ENCODE results near the gene BID. TPM values are rescaled to one million over a fixed set of nuclear protein-coding genes. Genes with fewer than 3 reads are reported as not detected.

The BID gene
- total and polyA plus RNA-seq, 2 of the 4 experiments (the other 2 are of a cell fraction): 69.5 to 240 TPM

DNA sequence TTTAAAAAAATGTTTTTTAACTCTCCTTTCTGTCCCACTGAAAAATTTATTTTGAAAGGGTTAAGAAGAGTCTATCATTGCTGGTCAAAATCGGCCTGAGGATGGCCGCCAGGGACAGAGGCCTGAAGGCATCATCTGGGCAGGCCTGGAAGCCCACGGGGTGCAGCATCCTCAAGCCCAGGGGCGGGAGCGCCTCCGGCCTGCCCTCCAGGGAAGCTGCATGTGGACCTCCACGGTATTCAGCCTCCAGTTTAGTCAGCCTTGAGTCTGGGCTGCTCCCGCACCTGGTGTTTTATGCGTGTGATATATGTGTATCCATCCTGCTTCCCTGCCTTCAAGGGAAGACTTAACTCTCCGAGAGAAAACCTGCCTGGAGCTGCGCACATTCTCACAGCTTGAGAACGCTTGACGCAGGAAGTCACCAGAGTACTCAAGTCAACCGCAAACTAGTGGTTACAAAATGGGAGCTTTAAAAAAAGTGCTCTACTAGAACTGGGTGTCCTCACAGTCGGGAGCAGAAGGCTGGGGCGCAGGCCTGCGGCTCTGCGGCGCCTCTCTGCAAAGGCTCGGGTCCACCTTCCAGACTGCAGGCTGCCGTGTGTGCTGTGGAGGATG lies 13.6 kb upstream of the BID start:
- Histone ChIP-seq H2BK120ac (ENCODE audit: low read depth, low read length) (no peak overlapping the region), H2AK5ac (ENCODE audit: low read depth, low read length) (no peak overlapping the region), H2AFZ (replicated peaks; ENCODE audit: low read length, poor library complexity) (no peak overlapping the region), H3K18ac (ENCODE audit: low read depth, low read length) (no peak overlapping the region), H2BK15ac (ENCODE audit: low read depth, low read length) (no peak overlapping the region), H3K36me3 (ENCODE audit: control insufficient read depth, insufficient read depth, low read length) (peaks cover 21% of the 10 kb centered on the region), H3K4me2 (ENCODE audit: low read depth, low read length) (no peak overlapping the region), H3K56ac (ENCODE audit: extremely low read depth, insufficient read depth, low read length) (no peak overlapping the region), H2AK9ac (replicated peaks; ENCODE audit: low read depth, low read length, poor library complexity) (no peak overlapping the region), H3K27ac (ENCODE audit: insufficient read depth, low read length) (no peak overlapping the region), H4K5ac (ENCODE audit: low read depth, low read length) (no peak overlapping the region), H2BK5ac (ENCODE audit: low read depth, low read length, poor library complexity, severe bottlenecking) (no peak overlapping the region), H3K9me3 (ENCODE audit: control insufficient read depth, insufficient read depth, low read length) (no peaks in the 10 kb centered on the region), H3K4me1 (ENCODE audit: control insufficient read depth, insufficient read depth, low read length) (no peaks in the 10 kb centered on the region), H3K4me3 (ENCODE audit: insufficient read depth, low read depth, low read length) (no peak overlapping the region), H4K91ac (ENCODE audit: insufficient read depth, low read depth, low read length) (no peak overlapping the region), H3K79me1 (ENCODE audit: low read depth in 1 of 2, low read length in 2 of 2) (no peaks in the 10 kb centered on the region), H4K8ac (ENCODE audit: low read depth in 2 of 2, low read length in 2 of 2) (no peak overlapping the region), H3K9me1 (ENCODE audit: insufficient read depth, low read length) (peaks cover 3% of the 10 kb centered on the region; the same call in 1 of the 2 replicates), H3K27me3 (ENCODE audit: control insufficient read depth, insufficient read depth, low read length) (no peaks in the 10 kb centered on the region), H3K9ac (ENCODE audit: low read depth, low read length) (no peak overlapping the region), H3K23ac (ENCODE audit: low read depth, low read length) (no peak overlapping the region), H3K14ac (replicated peaks; ENCODE audit: low read depth, low read length) (no peak overlapping the region), H3K4ac (ENCODE audit: low read depth, low read length) (no peak overlapping the region), H2BK20ac (ENCODE audit: low read depth, low read length) (no peak overlapping the region), H4K20me1 (ENCODE audit: insufficient read depth, low read length) (no peaks in the 10 kb centered on the region)
- BruUV-seq (replicated peaks): TSS peak; percentile 52
- ChIA-PET CTCF (interaction anchor here (0.6 kb wide), 1 partner anchor 19 kb away, joined by 3 read pairs; no protein-coding TSS in a partner anchor), POLR2A (ENCODE audit: unreplicated experiment) (no interaction called here)
- DNase-seq (no peak), ATAC-seq (ENCODE audit: low read depth) (no peak)
- in situ Hi-C loops (cut with MboI; ENCODE audit: low sequenced_read_pairs) (no loop called here), dilution Hi-C loops (cut with HindIII; ENCODE audit: low sequenced_read_pairs, unreplicated experiment) (no loop called here), intact Hi-C loops (cut with micrococcal nuclease) (loop anchor here (10.0 kb wide), 1 partner anchor 233 kb away; no protein-coding TSS in a partner anchor)
- TF ChIP-seq RCOR1 (IDR thresholded peaks at IDR 0.05; ENCODE audit: insufficient replicate concordance, low read length): no peak
- TF ChIP-seq, protein P1, sequence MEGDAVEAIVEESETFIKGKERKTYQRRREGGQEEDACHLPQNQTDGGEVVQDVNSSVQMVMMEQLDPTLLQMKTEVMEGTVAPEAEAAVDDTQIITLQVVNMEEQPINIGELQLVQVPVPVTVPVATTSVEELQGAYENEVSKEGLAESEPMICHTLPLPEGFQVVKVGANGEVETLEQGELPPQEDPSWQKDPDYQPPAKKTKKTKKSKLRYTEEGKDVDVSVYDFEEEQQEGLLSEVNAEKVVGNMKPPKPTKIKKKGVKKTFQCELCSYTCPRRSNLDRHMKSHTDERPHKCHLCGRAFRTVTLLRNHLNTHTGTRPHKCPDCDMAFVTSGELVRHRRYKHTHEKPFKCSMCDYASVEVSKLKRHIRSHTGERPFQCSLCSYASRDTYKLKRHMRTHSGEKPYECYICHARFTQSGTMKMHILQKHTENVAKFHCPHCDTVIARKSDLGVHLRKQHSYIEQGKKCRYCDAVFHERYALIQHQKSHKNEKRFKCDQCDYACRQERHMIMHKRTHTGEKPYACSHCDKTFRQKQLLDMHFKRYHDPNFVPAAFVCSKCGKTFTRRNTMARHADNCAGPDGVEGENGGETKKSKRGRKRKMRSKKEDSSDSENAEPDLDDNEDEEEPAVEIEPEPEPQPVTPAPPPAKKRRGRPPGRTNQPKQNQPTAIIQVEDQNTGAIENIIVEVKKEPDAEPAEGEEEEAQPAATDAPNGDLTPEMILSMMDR (conservative IDR thresholded peaks at IDR 0.05; ENCODE audit: low read depth, low read length): no peak
- TF ChIP-seq MAFK (IDR thresholded peaks at IDR 0.05; ENCODE audit: low read depth, low read length): no peak
- no peak for TF ChIP-seq NFE2L2 (IDR thresholded peaks at IDR 0.05; ENCODE audit: low read depth, low read length)
- TF ChIP-seq, protein P2, sequence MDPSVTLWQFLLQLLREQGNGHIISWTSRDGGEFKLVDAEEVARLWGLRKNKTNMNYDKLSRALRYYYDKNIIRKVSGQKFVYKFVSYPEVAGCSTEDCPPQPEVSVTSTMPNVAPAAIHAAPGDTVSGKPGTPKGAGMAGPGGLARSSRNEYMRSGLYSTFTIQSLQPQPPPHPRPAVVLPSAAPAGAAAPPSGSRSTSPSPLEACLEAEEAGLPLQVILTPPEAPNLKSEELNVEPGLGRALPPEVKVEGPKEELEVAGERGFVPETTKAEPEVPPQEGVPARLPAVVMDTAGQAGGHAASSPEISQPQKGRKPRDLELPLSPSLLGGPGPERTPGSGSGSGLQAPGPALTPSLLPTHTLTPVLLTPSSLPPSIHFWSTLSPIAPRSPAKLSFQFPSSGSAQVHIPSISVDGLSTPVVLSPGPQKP (IDR thresholded peaks at IDR 0.05; ENCODE audit: borderline replicate concordance, low read depth, low read length): no peak
- TF ChIP-seq MXI1 (IDR thresholded peaks at IDR 0.05; ENCODE audit: borderline replicate concordance, low read depth, low read length): no peak
- no peak for TF ChIP-seq FOS (IDR thresholded peaks at IDR 0.05; ENCODE audit: low read depth, low read length)
- TF ChIP-seq POLR2A (IDR thresholded peaks at IDR 0.05; ENCODE audit: low read depth, low read length): no peak
- TF ChIP-seq SMC3 (IDR thresholded peaks at IDR 0.05; ENCODE audit: low read depth, low read length): no peak
- no peak for TF ChIP-seq RAD21 (IDR thresholded peaks at IDR 0.05; ENCODE audit: low read length)
- no peak for TF ChIP-seq CEBPB (IDR thresholded peaks at IDR 0.05; ENCODE audit: low read depth, low read length)
- TF ChIP-seq CHD1 (IDR thresholded peaks at IDR 0.05; ENCODE audit: low read depth, low read length): no peak
- no peak for TF ChIP-seq BHLHE40 (IDR thresholded peaks at IDR 0.05; ENCODE audit: low read depth, low read length)
- WGBS, 2 experiments (ENCODE audit: extremely low coverage in 2 of 2, insufficient read length in 1 of 2): 92% methylated on average over 12 of the region's 21 CpGs; no CpG with 5 or more reads in 1 of the 2 experiments
